Measurements from ENCODE around the gene EDEM2. TPM values are rescaled to one million over a fixed set of nuclear protein-coding genes. Genes with fewer than 3 reads are reported as not detected.
"Not testable (repeated sequence)": the region's sequence is repeated elsewhere in the genome, so short reads cannot be mapped to it uniquely, and the experiment has no call there.

The EDEM2 gene
- total RNA-seq (1 to 10 TPM; 5.0 to 8.5 (median 6.2) TPM), polyA plus RNA-seq (10 to 100 TPM in 2 of 3 donors, 1 to 10 TPM in 1; 8.3 to 20.4 (median 17.2) TPM)
- long read RNA-seq, donor 1, partial matches to known transcripts = 1 of 6 reads
- long read RNA-seq, donor 1, other reads (novel, unspliced or antisense) = 2 of 6 reads
- long read RNA-seq, donor 2, transcript EDEM2-202 (11 exons, 1,919 nt) = major isoform, 17 of 25 reads
- long read RNA-seq, donor 2, partial matches to known transcripts = 1 of 25 reads
- long read RNA-seq, donor 2, other reads (novel, unspliced or antisense) = 7 of 25 reads

GRCh38 chr20:35146920-35147574 is at the start of gene EDEM2:
EDEM2 (minus strand) TSS chr20:35147336; CDS start chr20:35147258, 78 bp downstream.
- peaks cover 0 to 29% of the 10 kb centered on the region in 2 donors for H3K36me3 ChIP-seq (ENCODE audit: insufficient read depth in 1 of 2, low read depth in 1 of 2)
- H3K4me3 ChIP-seq = peak within 1 kb of the TSS; percentile 84
- ATAC-seq = peak; percentile 95 to 99 (median 96)
- no peak for TF ChIP-seq CTCF (IDR thresholded peaks at IDR 0.05)
- peaks cover 8% of the 10 kb centered on the region for H3K4me1 ChIP-seq
- no peaks in the 10 kb centered on the region for H3K9me3 ChIP-seq
- intact Hi-C loops (cut with DNase I) = loop anchor here (5.0 to 10.0 kb wide), 4 partner anchors 55 to 308 kb away; partner anchors contain the start of genes CEP250 (in 1 of the 2), MMP24OS (in 1 of the 2) and TRPC4AP (in 1 of the 2)
- WGBS, 3 donors = 0 to 1% (median 1%) methylated on average over 42 of the region's 42 CpGs
- no peaks in the 10 kb centered on the region for H3K27me3 ChIP-seq (ENCODE audit: insufficient read depth in 3 of 3, low read length in 2 of 3)
- peak within 1 kb of the TSS; percentile 77 for H3K27ac ChIP-seq
- DNase-seq = peak; percentile 96 to 97

DNA sequence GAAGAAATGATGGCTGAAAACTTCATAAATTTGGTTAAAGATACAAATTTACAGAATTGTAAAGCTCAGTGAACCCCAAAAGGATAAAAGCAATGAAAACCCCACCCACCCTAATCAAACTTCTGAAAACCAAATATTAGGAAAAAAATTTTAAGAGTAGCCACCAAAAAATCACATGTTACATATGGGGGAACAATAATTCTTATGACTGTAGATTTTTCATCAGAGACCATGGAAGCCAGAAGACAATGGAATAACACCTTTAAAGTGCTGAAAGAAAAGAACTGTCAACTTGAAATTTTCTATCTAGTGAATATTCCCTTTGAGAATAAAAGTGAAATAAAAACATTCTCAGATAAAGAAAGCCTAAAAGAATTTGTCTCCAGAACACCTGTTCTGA is 49.2 kb upstream of the EDEM2 start:
- ATAC-seq = no peak
- Histone ChIP-seq H3K4me1 (no peaks in the 10 kb centered on the region), H3K36me3 (ENCODE audit: insufficient read depth in 1 of 2, low read depth in 1 of 2) (no peaks in the 10 kb centered on the region), H3K9me3 (peaks cover 12% of the 10 kb centered on the region), H3K27ac (no peak overlapping the region), H3K27me3 (ENCODE audit: insufficient read depth in 3 of 3, low read length in 2 of 3) (no peaks in the 10 kb centered on the region), H3K4me3 (no peak overlapping the region)
- no peak for DNase-seq
- intact Hi-C loops (cut with DNase I) = no loop called here
- TF ChIP-seq CTCF (IDR thresholded peaks at IDR 0.05) = no peak

DNA sequence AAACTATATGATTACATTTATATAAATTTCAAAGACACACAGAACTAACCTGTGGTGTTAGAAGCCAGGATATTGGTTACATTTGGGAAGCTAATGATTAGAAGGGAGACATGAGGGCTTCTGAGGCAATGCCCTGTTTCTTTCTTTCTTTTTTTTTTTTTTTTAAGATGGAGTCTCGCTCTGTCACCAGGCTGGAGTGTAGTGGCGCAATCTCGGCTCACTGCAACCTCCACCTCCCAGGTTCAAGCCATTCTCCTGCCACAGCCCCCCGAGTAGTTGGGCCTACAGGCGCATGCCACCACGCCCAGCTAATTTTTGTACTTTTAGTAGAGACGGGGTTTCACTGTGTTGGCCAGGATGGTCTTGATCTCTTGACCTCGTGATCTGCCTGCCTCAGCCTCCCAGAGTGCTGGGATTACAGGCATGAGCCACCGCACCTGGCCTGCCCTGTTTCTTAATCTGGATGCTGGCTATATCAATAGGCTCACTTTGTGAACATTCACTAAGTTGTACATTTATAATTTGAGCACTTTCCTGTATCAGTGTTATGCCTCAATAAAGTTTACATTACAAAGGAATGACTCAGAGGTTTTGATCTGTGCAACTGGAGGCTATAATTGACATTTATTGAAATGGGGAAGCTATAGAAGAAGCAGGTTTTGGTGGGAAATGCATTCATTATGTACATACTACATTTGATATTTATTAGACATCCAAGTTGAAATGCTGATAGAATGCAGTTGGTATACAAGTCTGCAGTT is 46.1 kb upstream of the EDEM2 start:
- ATAC-seq; intact Hi-C loops (cut with DNase I); H3K27me3 ChIP-seq (ENCODE audit: insufficient read depth in 3 of 3, low read length in 2 of 3); H3K4me3 ChIP-seq; H3K36me3 ChIP-seq (ENCODE audit: insufficient read depth in 1 of 2, low read depth in 1 of 2); H3K27ac ChIP-seq; DNase-seq; H3K9me3 ChIP-seq; H3K4me1 ChIP-seq: not testable (repeated sequence)
- WGBS, 3 donors = 91 to 93% (median 93%) methylated on average over 9 of the region's 9 CpGs

- Histone ChIP-seq H3K27ac (no peak overlapping the region), H3K36me3 (ENCODE audit: insufficient read depth in 1 of 2, low read depth in 1 of 2) (no peaks in the 10 kb centered on the region), H3K4me1 (no peaks in the 10 kb centered on the region), H3K4me3 (no peak overlapping the region), H3K9me3 (peaks cover 7% of the 10 kb centered on the region), H3K27me3 (ENCODE audit: insufficient read depth in 3 of 3, low read length in 2 of 3) (no peaks in the 10 kb centered on the region)
- no peak for DNase-seq
- TF ChIP-seq CTCF (IDR thresholded peaks at IDR 0.05) = no peak
- intact Hi-C loops (cut with DNase I) = no loop called here
- WGBS, 3 donors = 67 to 70% (median 67%) methylated on average over 9 of the region's 9 CpGs
- no peak for ATAC-seq
Measured at GRCh38 chr20:35192118-35192872, 45.2 kb upstream of the EDEM2 start.
